KMS-11 (cell line): ENCODE data around the gene SHB.

ENCODE experiments used
- H2AFZ ChIP-seq: fragments of 200-600 bp; sonication (generic); 2 replicates; pipeline ENCODE4 v1.6.1; 2016; ENCODE audit warnings: antibody characterized with exemption, mixed run types, low read depth
- H3K27ac ChIP-seq: fragments of 200-600 bp; sonication (generic); 2 replicates; pipeline ENCODE4 v1.6.1; 2016; ENCODE audit warnings: mild to moderate bottlenecking, mixed run types
- H3K27me3 ChIP-seq: fragments of 200-600 bp; sonication (generic); 2 replicates; pipeline ENCODE4 v1.6.1; 2017; ENCODE audit warnings: mild to moderate bottlenecking, low read depth, mixed run types, moderate library complexity; ENCODE audit not compliant: insufficient read depth
- H3K36me3 ChIP-seq: fragments of 200-600 bp; sonication (generic); 2 replicates; pipeline ENCODE4 v1.6.1; 2017; ENCODE audit warnings: mild to moderate bottlenecking, mixed run types; ENCODE audit not compliant: insufficient read depth
- H3K4me1 ChIP-seq: fragments of 200-600 bp; sonication (generic); 2 replicates; pipeline ENCODE4 v1.6.1; 2016; ENCODE audit warnings: mild to moderate bottlenecking, low read depth, mixed run types; ENCODE audit not compliant: poor library complexity, severe bottlenecking
- H3K4me2 ChIP-seq: fragments of 200-600 bp; sonication (generic); 2 replicates; pipeline ENCODE4 v1.7.0; 2016; ENCODE audit warnings: mild to moderate bottlenecking, mixed run types
- H3K4me3 ChIP-seq: fragments of 200-600 bp; sonication (generic); IDR thresholded peaks from 2 replicates; pipeline ENCODE4 v1.6.1; 2017; ENCODE audit warnings: low read depth, low read length, mixed read lengths; ENCODE audit not compliant: insufficient read depth
- H3K79me2 ChIP-seq: fragments of 200-600 bp; sonication (generic); 2 replicates; pipeline ENCODE4 v1.6.1; 2016; ENCODE audit warnings: low read depth, mixed run types; ENCODE audit not compliant: insufficient read depth
- H3K9ac ChIP-seq: fragments of 200-600 bp; sonication (generic); 2 replicates; pipeline ENCODE4 v1.6.1; 2016; ENCODE audit warnings: mild to moderate bottlenecking, mixed run types
- H4K20me1 ChIP-seq: fragments of 200-600 bp; sonication (generic); 2 replicates; pipeline ENCODE4 v1.6.1; 2016; ENCODE audit warnings: mild to moderate bottlenecking, mixed run types; ENCODE audit not compliant: insufficient read depth
- CTCF ChIP-seq: fragments of 200-600 bp; sonication (generic); conservative IDR thresholded peaks from 2 replicates; pipeline ENCODE4 v1.6.1; 2017; ENCODE audit warnings: low read depth, mild to moderate bottlenecking, antibody characterized with exemption, low read length, moderate library complexity, mixed read lengths

SHB gene

GRCh38 chr9:37997636-37998374 is 71.2 kb downstream of the SHB start:
- no peaks in the 10 kb centered on the region for H3K27me3 ChIP-seq
- no peak overlapping the region for H3K27ac ChIP-seq
- peaks cover 13% of the 10 kb centered on the region for H3K4me1 ChIP-seq
- no peaks in the 10 kb centered on the region for H3K36me3 ChIP-seq
- H3K4me2 ChIP-seq, result no peak overlapping the region
- no peaks in the 10 kb centered on the region for H4K20me1 ChIP-seq
- H2AFZ ChIP-seq, result no peak overlapping the region
- no peak overlapping the region for H3K9ac ChIP-seq
- no peak overlapping the region for H3K4me3 ChIP-seq
- H3K79me2 ChIP-seq, result no peaks in the 10 kb centered on the region
- TF ChIP-seq CTCF, result no peak

- Histone ChIP-seq H3K27ac (no peak overlapping the region), H3K4me1 (peaks cover 13% of the 10 kb centered on the region), H3K9ac (no peak overlapping the region), H3K79me2 (no peaks in the 10 kb centered on the region), H3K4me3 (no peak overlapping the region), H2AFZ (no peak overlapping the region), H3K27me3 (no peaks in the 10 kb centered on the region), H3K4me2 (no peak overlapping the region), H3K36me3 (no peaks in the 10 kb centered on the region), H4K20me1 (no peaks in the 10 kb centered on the region)
- TF ChIP-seq CTCF, result no peak
Observed at GRCh38 chr9:37996819-37997217, 72.2 kb downstream of the SHB start.

- no peak for TF ChIP-seq CTCF
- Histone ChIP-seq H2AFZ (no peak overlapping the region), H4K20me1 (no peaks in the 10 kb centered on the region), H3K79me2 (no peaks in the 10 kb centered on the region), H3K9ac (no peak overlapping the region), H3K27ac (no peak overlapping the region), H3K27me3 (no peaks in the 10 kb centered on the region), H3K4me3 (no peak overlapping the region), H3K4me2 (no peak overlapping the region), H3K4me1 (peaks cover 11% of the 10 kb centered on the region), H3K36me3 (no peaks in the 10 kb centered on the region)
Observed at GRCh38 chr9:37995961-37996818, 72.8 kb downstream of the SHB start.

- H4K20me1 ChIP-seq, result no peaks in the 10 kb centered on the region
- H3K36me3 ChIP-seq, result no peaks in the 10 kb centered on the region
- no peak overlapping the region for H3K9ac ChIP-seq
- H3K79me2 ChIP-seq, result no peaks in the 10 kb centered on the region
- H3K4me1 ChIP-seq, result peaks cover 2% of the 10 kb centered on the region
- no peak for TF ChIP-seq CTCF
- no peak overlapping the region for H3K27ac ChIP-seq
- H3K27me3 ChIP-seq, result no peaks in the 10 kb centered on the region
- H2AFZ ChIP-seq, result no peak overlapping the region
- no peak overlapping the region for H3K4me2 ChIP-seq
- no peak overlapping the region for H3K4me3 ChIP-seq
Observed at GRCh38 chr9:37995348-37995737, 73.7 kb downstream of the SHB start.
